Measurements from ENCODE around the gene SACM1L.

DNA sequence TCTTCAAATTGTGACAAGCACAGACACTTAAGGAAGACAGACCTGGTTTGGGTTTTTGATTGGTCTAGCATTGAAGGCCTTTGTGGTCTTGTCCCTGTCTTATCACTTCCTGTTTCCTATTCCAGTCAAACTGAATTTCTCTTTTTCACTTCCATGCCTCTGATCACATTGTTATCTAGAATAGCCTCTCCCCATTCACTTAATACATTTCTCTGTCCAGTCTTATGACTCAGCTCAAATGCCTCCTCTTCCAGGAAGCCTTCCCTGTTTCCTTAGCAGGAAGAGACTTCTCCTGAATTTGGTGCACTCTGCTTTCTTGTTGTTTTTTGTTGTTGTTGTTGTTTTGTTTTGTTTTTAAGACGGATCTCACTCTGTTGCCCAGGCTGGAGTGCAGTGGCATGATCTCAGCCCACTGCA is 49.1 kb upstream of the SACM1L start:
- no peak for TF ChIP-seq CTCF (IDR thresholded peaks at IDR 0.05)
- no peak for TF ChIP-seq POLR2A (IDR thresholded peaks at IDR 0.05; ENCODE audit: low read depth)
- TF ChIP-seq POLR2AphosphoS5 (IDR thresholded peaks at IDR 0.05) = no peak
- no peak for TF ChIP-seq EP300 (IDR thresholded peaks at IDR 0.05)
